ENCODE measurements around the gene TBCB. TPM values are rescaled to one million over a fixed set of nuclear protein-coding genes. Genes with fewer than 3 reads are reported as not detected.

The TBCB gene
- total and polyA plus RNA-seq, 9 of the 15 experiments (the other 6 are each of a cell fraction or from before 2014, with no cell fraction given), result 3.5 to 115 (median 58.9) TPM

DNA sequence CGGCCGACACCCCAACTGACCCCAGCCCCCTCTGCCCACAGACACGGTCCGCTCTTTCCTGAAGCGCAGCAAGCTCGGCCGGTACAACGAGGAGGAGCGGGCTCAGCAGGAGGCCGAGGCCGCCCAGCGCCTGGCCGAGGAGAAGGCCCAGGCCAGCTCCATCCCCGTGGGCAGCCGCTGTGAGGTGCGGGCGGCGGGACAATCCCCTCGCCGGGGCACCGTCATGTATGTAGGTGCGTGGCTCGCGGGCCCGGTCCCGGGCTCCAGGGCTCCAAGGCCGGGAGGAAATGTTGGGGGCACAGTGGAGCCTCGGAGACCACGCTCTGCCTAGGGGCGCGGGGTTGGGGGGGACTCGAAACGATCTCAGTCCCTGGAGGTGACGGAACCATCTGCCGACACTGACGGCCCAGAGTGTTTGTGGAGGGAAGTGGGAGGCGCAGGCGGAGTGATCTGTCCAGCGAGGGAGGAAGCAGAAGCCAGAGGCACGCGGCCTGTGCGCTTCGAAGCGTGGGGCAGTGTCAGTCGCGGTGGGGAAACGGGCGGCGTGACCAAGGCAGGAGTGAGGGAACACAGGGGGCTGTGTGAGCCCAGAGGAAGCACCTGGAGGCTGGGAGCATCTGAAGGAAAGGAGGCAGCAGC lies 6.3 kb downstream of the TBCB start:
- BruUV-seq (replicated peaks), result no TSS peak
- Histone ChIP-seq H3K4me2 (ENCODE audit: insufficient read depth, low read length) (no peak overlapping the region), H3K9me3 (replicated peaks; ENCODE audit: control insufficient read depth, insufficient read depth, low read depth, low read length) (no peaks in the 10 kb centered on the region), H3K27me3 (ENCODE audit: control insufficient read depth in 2 of 2, insufficient read depth in 2 of 2, low read length in 2 of 2) (no peaks in the 10 kb centered on the region), H3K4me1 (replicated peaks in 1 of 2; ENCODE audit: control insufficient read depth in 2 of 2, insufficient read depth in 2 of 2, low read length in 2 of 2) (peaks cover 0 to 15% of the 10 kb centered on the region in 2 experiments; a peak in 1 of 5 replicates), H3K9ac (ENCODE audit: insufficient read depth in 1 of 2, low read depth in 2 of 2, low read length in 2 of 2) (peak overlapping the region in 1 of 2 experiments; percentile 52; a peak in 1 of 4 replicates), H3K4me3 (no peak overlapping the region), H2AFZ (ENCODE audit: low read depth, low read length) (no peak overlapping the region), H3K36me3 (ENCODE audit: control insufficient read depth, insufficient read depth, low read length) (peaks cover 10% of the 10 kb centered on the region; the same call in 1 of the 3 replicates), H3K9me1 (ENCODE audit: control insufficient read depth, insufficient read depth, low read length) (no peaks in the 10 kb centered on the region), H3K79me2 (ENCODE audit: control insufficient read depth, insufficient read depth, low read length) (no peaks in the 10 kb centered on the region), H4K20me1 (replicated peaks; ENCODE audit: control insufficient read depth, insufficient read depth, low read length) (no peaks in the 10 kb centered on the region), H3K27ac (ENCODE audit: extremely low read depth, low read depth, low read length) (no peak overlapping the region)
- FAIRE-seq, result no peak
- no peak for ATAC-seq
- ChIA-PET POLR2A (no interaction called here), CTCF (ENCODE audit: low intra/inter-chr PET ratio) (no interaction called here)
- 91% methylated on average over 19 of the region's 49 CpGs for WGBS (ENCODE audit: insufficient coverage, low coverage, missing lambda C conversion rate)
- in situ Hi-C loops (cut with MboI), result no loop called here
- no peak for DNase-seq (ENCODE audit: extremely low read depth in 1 of 4, low spot score in 3 of 4)
- intact Hi-C loops (cut with micrococcal nuclease), result no loop called here
- TF ChIP-seq GMEB1 (CRISPR knock-in tag; IDR thresholded peaks at IDR 0.05), result no peak
- no peak for TF ChIP-seq PPARD (CRISPR knock-in tag; IDR thresholded peaks at IDR 0.05)
- TF ChIP-seq NFATC3 (IDR thresholded peaks at IDR 0.05), result no peak
- TF ChIP-seq ZNF431 (CRISPR knock-in tag; IDR thresholded peaks at IDR 0.05), result no peak
- peak in 1 of 2 experiments; percentile 19 for TF ChIP-seq E2F6 (IDR thresholded peaks at IDR 0.05; ENCODE audit: borderline replicate concordance in 1 of 2, extremely low read depth in 1 of 2, insufficient read depth in 1 of 2, insufficient read length in 1 of 2, low read depth in 1 of 2, low read length in 1 of 2, poor library complexity in 1 of 2, severe bottlenecking in 1 of 2)
- 0 out of 2 replicates have a peak, but pooled peaks have one; percentile 36 for TF ChIP-seq POLR2G (IDR thresholded peaks at IDR 0.05; ENCODE audit: low read depth, low read length)
- TF ChIP-seq HEY1 (CRISPR knock-in tag; IDR thresholded peaks at IDR 0.05; ENCODE audit: borderline replicate concordance), result no peak
- no peak for TF ChIP-seq KDM5B (IDR thresholded peaks at IDR 0.05; ENCODE audit: insufficient replicate concordance, low read depth, low read length)
- no peak for TF ChIP-seq KAT2B (IDR thresholded peaks at IDR 0.05; ENCODE audit: low read depth, low read length)
- no peak for TF ChIP-seq TRIM24 (IDR thresholded peaks at IDR 0.05)
- TF ChIP-seq AFF1 (IDR thresholded peaks at IDR 0.05; ENCODE audit: low read depth in 1 of 2, partially characterized antibody in 2 of 2), result no peak
- TF ChIP-seq TAF1 (IDR thresholded peaks at IDR 0.05; ENCODE audit: control insufficient read depth, extremely low read depth, insufficient read depth, low read length, severe bottlenecking), result no peak

Measured in K562 (cell line).